ENCODE measurements around the gene CCBE1.

DNA sequence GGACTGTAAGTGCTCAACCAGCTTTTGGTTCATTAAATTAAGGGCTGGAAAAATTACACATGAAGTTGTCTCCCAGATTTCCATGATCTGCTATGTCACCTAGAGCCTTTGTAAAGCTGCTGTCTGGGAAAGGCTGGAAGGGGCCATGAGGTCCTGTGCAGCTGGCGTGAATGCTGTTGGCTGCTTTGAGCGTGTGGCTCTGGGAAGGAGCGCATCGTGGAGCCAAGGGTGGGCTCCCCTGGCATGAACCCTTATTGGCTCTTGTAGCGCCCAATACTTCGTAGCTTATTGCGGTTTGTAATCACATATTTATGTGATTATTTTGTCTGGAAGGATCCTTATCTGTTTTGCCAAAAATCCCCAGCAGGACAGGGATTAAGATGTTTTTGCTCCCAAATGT lies 267.6 kb downstream of the CCBE1 start:
- TF ChIP-seq, protein P1, sequence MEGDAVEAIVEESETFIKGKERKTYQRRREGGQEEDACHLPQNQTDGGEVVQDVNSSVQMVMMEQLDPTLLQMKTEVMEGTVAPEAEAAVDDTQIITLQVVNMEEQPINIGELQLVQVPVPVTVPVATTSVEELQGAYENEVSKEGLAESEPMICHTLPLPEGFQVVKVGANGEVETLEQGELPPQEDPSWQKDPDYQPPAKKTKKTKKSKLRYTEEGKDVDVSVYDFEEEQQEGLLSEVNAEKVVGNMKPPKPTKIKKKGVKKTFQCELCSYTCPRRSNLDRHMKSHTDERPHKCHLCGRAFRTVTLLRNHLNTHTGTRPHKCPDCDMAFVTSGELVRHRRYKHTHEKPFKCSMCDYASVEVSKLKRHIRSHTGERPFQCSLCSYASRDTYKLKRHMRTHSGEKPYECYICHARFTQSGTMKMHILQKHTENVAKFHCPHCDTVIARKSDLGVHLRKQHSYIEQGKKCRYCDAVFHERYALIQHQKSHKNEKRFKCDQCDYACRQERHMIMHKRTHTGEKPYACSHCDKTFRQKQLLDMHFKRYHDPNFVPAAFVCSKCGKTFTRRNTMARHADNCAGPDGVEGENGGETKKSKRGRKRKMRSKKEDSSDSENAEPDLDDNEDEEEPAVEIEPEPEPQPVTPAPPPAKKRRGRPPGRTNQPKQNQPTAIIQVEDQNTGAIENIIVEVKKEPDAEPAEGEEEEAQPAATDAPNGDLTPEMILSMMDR (IDR thresholded peaks at IDR 0.05; ENCODE audit: insufficient read depth, low read depth, low read length), result no peak
- no peak for TF ChIP-seq EZH2 (IDR thresholded peaks at IDR 0.05; ENCODE audit: insufficient read depth, low read length)
